ENCODE results near the gene PPP3CA.

DNA sequence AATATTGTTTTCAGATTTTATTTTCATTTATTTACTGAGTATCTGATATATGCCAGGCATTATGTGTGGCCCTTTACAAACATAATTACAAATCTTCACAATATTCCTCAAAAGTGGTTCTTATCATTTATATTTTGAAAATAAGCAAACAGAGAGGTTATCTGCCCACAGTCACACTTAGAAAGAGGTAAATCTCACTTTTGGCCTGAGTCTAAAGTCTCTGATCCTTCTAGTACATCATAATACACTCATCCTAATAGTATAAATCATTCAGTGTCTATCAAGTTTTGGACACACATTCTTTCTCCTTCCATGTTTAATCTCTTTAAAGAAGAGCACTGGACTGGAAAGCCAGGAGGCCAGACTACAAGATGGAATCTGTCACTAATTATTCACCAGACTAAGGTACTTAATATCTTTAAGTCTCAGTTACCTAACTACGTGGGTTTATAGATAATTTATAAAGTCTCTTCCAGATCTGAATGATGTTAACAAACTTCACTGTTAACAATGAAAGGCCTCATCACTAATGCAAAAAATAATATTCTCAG lies 281.3 kb downstream of the PPP3CA start:
- TF ChIP-seq, protein P1, sequence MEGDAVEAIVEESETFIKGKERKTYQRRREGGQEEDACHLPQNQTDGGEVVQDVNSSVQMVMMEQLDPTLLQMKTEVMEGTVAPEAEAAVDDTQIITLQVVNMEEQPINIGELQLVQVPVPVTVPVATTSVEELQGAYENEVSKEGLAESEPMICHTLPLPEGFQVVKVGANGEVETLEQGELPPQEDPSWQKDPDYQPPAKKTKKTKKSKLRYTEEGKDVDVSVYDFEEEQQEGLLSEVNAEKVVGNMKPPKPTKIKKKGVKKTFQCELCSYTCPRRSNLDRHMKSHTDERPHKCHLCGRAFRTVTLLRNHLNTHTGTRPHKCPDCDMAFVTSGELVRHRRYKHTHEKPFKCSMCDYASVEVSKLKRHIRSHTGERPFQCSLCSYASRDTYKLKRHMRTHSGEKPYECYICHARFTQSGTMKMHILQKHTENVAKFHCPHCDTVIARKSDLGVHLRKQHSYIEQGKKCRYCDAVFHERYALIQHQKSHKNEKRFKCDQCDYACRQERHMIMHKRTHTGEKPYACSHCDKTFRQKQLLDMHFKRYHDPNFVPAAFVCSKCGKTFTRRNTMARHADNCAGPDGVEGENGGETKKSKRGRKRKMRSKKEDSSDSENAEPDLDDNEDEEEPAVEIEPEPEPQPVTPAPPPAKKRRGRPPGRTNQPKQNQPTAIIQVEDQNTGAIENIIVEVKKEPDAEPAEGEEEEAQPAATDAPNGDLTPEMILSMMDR (IDR thresholded peaks at IDR 0.05): no peak
- TF ChIP-seq POLR2A (IDR thresholded peaks at IDR 0.05): no peak
- no peak for TF ChIP-seq POLR2AphosphoS5 (IDR thresholded peaks at IDR 0.05)

Data from breast epithelium (tissue), 3 donors.